GM18867 (cell line): ENCODE data around the gene PIGH.
"Not testable (repeated sequence)": the region's sequence is repeated elsewhere in the genome, so short reads cannot be mapped to it uniquely, and the experiment has no call there.

Experiments
- ATAC-seq: cut with Tn5 transposase; IDR thresholded peaks from one replicate; pipeline ENCODE4 v1.9.1; 2021; ENCODE audit warnings: mild to moderate bottlenecking, moderate library complexity; ENCODE audit not compliant: unreplicated experiment

The PIGH gene, protein sequence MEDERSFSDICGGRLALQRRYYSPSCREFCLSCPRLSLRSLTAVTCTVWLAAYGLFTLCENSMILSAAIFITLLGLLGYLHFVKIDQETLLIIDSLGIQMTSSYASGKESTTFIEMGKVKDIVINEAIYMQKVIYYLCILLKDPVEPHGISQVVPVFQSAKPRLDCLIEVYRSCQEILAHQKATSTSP

DNA sequence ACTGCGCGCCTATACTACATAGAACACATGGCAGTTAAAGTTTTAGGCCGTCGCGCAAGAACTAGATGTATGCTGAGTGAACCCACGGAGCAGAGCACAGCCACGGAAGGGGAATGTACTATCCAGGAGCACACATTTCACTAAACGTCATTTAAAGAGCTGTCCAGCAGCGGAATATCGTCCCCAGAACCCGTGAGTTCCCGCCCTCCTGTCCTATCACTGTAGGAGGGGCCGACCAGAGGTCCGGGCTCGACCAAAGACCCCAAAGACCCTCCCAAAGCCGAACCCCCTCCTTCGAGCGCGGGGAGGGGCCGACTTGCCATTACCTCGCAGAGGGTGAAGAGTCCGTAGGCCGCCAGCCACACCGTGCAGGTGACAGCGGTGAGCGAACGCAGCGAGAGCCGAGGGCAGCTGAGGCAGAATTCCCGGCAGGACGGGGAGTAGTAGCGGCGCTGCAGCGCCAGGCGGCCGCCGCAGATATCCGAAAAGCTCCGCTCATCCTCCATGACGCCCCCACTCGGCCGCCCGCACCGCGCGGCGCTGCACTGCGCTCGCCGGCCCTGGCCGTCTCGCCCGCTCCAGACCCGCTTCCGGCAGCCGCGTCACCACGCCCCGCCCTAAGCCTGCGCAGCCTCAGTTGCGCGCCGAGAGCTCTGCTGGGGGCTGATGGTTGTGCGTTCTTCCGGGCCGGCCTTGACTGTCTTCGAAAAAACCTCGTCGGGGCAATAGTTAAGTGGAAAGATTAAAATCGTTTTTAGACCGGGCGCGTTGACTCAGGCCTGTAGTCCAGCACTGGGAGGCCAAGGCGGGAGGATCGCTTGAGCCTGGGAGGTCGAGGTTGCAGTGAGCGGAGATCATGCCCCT is at the start of gene PIGH:
PIGH (minus strand) TSS at position 571 of the 864 bp plus-strand sequence; CDS start at position 506, 65 bp downstream.
- ATAC-seq, result peak; percentile 92

GRCh38 chr14:67646131-67646530 is 46.1 kb upstream of the PIGH start:
- no peak for ATAC-seq

- ATAC-seq, result no peak
These were observed 45.3 kb upstream of the PIGH start for GRCh38 chr14:67645414-67645813.

- ATAC-seq, result no peak
These were observed 44.4 kb upstream of the PIGH start for GRCh38 chr14:67644428-67644827.

- ATAC-seq, result no peak
These were observed 43.6 kb upstream of the PIGH start for GRCh38 chr14:67643713-67644112.

GRCh38 chr14:67641902-67642749 is 42.1 kb upstream of the PIGH start:
- ATAC-seq, result no peak

GRCh38 chr14:67641480-67641879 is 41.4 kb upstream of the PIGH start:
- ATAC-seq, result no peak

DNA sequence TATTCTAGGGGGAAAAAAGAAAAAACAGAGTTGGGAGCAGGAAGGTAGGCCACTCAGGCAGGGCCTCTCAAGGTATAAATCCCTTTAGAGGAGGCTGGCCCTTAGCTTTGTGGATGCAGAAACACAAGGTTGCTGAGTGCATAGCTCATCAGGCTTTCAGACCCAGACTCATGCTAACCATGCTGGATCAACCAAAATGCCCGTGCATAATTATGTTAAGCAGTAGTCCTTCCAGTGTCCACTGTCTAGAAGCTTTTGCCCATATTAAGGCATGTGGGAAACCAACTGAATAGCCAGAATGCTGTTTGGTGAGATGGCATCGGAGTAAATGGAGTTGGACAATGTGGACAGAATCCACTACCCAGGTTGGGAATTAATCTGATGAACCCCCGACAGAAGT is 38.6 kb upstream of the PIGH start:
- no peak for ATAC-seq

DNA sequence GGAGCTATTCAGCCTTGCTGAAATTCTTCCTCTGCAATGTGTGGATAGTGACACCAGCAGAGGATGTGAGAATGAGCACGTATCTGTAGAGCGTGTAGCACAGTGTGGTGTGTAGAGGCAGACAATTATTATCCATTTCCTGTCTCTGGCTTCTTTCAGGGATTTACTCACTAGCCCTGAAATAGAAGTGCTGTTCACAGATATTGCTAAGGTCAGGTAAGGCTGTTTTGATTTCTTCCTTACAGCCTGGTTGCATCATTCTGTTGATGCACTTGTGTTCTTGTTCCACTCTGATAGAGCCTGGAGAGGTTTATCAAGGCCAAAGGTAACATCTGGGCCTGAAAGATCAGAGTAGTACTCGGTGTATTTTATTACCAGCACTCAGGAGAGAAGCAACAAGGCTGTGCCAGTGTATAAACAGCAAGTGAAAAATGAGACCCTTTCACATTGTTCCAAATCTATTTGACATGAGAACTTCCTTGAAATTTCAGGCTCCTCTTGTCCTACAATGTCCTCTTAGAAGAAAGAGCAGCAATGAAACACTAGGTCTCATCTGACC is 36.4 kb upstream of the PIGH start:
- ATAC-seq, result peak; percentile 58

GRCh38 chr14:67633451-67634147 is 33.5 kb upstream of the PIGH start:
- ATAC-seq, result no peak

DNA sequence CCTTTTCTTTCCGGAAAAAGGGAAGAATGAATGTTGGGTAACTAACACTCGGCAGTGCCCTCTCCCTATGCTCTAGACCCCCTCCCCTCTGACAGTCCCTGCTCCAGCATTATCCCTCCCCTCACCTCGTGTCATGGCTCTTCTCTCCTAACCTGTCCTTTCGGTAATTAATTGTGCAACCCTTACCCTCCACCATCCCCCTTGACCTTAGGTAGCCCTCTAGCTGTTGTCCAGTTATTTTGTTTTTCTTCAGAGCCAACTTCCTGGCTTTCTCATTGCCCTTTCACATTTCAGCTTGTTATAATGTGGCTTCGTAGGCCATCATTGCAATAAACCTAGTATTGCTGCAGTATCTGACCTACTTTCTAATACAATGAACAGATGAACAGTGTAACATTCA is 30.9 kb upstream of the PIGH start:
- ATAC-seq, result no peak

GRCh38 chr14:67630186-67630585 is 30.1 kb upstream of the PIGH start:
- no peak for ATAC-seq

DNA sequence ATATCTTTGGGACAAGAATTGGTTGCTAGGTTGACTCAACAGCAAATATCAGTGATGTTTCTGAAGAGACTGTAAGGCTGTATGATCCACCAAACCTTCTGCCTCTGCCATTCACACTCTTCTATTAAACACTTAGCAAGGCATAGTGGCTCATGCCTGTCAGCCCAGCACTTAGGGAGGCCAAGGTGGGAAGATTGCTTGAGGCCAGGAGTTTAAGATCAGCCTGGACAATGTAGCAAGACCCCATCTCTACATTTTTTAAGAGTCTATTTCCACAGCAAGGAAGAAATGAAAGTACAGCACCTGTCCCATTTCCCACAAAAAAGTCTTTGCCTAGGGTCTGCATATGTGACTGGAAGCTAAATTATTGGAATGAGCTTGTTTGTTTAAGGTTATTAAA is 27.5 kb upstream of the PIGH start:
- no peak for ATAC-seq

GRCh38 chr14:67626131-67626530 is 26.1 kb upstream of the PIGH start:
- not testable (repeated sequence) for ATAC-seq

- ATAC-seq, result no peak
These were observed 23.0 kb upstream of the PIGH start for GRCh38 chr14:67623114-67623513.

- ATAC-seq, result no peak
These were observed 22.6 kb upstream of the PIGH start for GRCh38 chr14:67622675-67623074.

- ATAC-seq, result no peak
These were observed 20.2 kb upstream of the PIGH start for GRCh38 chr14:67620217-67620785.

- ATAC-seq, result peak; percentile 96
These were observed 19.6 kb upstream of the PIGH start, which contains the start of gene ARG2 for GRCh38 chr14:67619446-67620216. Gene ARG2 (plus strand): TSS chr14:67619920. CDS start chr14:67619978, 58 bp downstream.

- ATAC-seq, result peak; percentile 36
These were observed 18.6 kb upstream of the PIGH start for GRCh38 chr14:67618617-67619063.
